ENCODE measurements around the gene ZFP82.

DNA sequence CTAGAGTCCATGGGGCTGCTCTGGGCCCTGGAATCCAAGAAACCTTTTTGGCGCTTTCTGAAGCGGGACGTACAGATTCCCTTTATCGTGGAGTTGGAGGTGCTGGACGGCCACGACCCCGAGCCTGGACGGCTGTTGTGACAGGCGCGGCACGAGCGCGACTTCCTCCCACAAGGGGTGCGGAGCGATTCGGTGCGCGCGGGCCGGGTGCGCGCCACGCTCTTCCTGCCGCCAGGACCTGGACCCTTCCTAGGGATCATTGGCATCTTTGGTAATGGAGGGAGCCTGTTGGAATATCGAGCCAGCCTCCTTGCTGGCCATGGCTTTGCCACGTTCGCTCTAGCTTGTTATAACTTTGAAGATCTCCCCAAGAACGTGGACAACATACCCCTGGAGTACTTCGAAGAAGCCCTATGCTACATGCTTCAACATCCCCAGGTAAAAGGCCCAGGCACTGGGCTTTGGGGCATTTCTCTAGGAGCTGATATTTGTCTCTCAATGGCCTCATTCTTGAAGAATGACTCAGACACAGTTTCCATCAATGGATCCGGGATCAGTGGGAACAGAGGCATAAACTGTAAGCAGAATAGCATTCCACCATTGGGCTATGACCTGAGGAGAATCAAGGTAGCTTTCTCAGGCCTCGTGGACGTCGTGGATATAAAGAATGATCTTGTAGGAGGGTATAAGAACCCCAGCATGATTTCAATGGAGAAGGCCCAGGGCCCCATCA lies 3.5 kb upstream of the ZFP82 start:
- TF ChIP-seq, protein P1, sequence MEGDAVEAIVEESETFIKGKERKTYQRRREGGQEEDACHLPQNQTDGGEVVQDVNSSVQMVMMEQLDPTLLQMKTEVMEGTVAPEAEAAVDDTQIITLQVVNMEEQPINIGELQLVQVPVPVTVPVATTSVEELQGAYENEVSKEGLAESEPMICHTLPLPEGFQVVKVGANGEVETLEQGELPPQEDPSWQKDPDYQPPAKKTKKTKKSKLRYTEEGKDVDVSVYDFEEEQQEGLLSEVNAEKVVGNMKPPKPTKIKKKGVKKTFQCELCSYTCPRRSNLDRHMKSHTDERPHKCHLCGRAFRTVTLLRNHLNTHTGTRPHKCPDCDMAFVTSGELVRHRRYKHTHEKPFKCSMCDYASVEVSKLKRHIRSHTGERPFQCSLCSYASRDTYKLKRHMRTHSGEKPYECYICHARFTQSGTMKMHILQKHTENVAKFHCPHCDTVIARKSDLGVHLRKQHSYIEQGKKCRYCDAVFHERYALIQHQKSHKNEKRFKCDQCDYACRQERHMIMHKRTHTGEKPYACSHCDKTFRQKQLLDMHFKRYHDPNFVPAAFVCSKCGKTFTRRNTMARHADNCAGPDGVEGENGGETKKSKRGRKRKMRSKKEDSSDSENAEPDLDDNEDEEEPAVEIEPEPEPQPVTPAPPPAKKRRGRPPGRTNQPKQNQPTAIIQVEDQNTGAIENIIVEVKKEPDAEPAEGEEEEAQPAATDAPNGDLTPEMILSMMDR (IDR thresholded peaks at IDR 0.05) = no peak
- TF ChIP-seq POLR2AphosphoS5 (IDR thresholded peaks at IDR 0.05) = no peak
